ENCODE data around the gene ROBO2.

DNA sequence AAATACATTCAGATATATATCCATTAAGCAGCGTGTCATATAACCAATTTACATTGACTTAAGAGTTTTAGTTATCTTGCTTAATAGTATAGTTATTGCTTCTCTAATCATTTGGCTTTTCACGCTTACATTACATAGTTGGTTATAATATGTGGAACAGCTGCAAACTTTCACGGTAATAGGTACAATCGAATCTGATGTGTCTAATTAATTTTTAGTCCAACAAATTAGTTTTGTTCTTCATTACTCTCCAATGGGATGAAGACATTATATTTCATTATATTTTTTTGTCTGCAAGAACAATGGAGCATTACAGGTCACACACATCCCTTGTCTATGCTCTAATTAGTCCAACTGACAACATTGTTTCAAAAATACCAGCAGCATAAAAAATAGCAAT, 546.3 kb downstream of the ROBO2 start:
- TF ChIP-seq, protein P1, sequence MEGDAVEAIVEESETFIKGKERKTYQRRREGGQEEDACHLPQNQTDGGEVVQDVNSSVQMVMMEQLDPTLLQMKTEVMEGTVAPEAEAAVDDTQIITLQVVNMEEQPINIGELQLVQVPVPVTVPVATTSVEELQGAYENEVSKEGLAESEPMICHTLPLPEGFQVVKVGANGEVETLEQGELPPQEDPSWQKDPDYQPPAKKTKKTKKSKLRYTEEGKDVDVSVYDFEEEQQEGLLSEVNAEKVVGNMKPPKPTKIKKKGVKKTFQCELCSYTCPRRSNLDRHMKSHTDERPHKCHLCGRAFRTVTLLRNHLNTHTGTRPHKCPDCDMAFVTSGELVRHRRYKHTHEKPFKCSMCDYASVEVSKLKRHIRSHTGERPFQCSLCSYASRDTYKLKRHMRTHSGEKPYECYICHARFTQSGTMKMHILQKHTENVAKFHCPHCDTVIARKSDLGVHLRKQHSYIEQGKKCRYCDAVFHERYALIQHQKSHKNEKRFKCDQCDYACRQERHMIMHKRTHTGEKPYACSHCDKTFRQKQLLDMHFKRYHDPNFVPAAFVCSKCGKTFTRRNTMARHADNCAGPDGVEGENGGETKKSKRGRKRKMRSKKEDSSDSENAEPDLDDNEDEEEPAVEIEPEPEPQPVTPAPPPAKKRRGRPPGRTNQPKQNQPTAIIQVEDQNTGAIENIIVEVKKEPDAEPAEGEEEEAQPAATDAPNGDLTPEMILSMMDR (IDR thresholded peaks at IDR 0.05), result no peak
- no peak for TF ChIP-seq POLR2A (IDR thresholded peaks at IDR 0.05)
- no peak for TF ChIP-seq POLR2AphosphoS5 (IDR thresholded peaks at IDR 0.05)
